ENCODE data around the gene ETV6.

Gene ETV6

GRCh38 chr12:11801643-11802042 lies 152.2 kb downstream of the ETV6 start:
- no peak for DNase-seq (ENCODE audit: low read depth)

GRCh38 chr12:11804130-11804529 lies 154.7 kb downstream of the ETV6 start:
- no peak for DNase-seq (ENCODE audit: low read depth)

GRCh38 chr12:11805043-11805442 lies 155.6 kb downstream of the ETV6 start:
- no peak for DNase-seq (ENCODE audit: low read depth)

GRCh38 chr12:11805680-11806079 lies 156.2 kb downstream of the ETV6 start:
- DNase-seq (ENCODE audit: low read depth) = no peak

- DNase-seq (ENCODE audit: low read depth) = no peak
Measured at GRCh38 chr12:11807458-11807857, 158.0 kb downstream of the ETV6 start.

GRCh38 chr12:11808931-11809330 lies 159.5 kb downstream of the ETV6 start:
- no peak for DNase-seq (ENCODE audit: low read depth)

GRCh38 chr12:11810206-11810545 lies 160.7 kb downstream of the ETV6 start:
- DNase-seq (ENCODE audit: low read depth) = no peak

- no peak for DNase-seq (ENCODE audit: low read depth)
Measured at GRCh38 chr12:11811008-11811407, 161.5 kb downstream of the ETV6 start.

GRCh38 chr12:11812241-11812585 lies 162.7 kb downstream of the ETV6 start:
- DNase-seq (ENCODE audit: low read depth) = no peak

GRCh38 chr12:11812586-11813437 lies 163.3 kb downstream of the ETV6 start:
- no peak for DNase-seq (ENCODE audit: low read depth)

- DNase-seq (ENCODE audit: low read depth) = no peak
Measured at GRCh38 chr12:11813438-11813813, 164.0 kb downstream of the ETV6 start.

- DNase-seq (ENCODE audit: low read depth) = no peak
Measured at GRCh38 chr12:11814374-11814773, 164.9 kb downstream of the ETV6 start.

GRCh38 chr12:11815397-11815796 lies 165.9 kb downstream of the ETV6 start:
- no peak for DNase-seq (ENCODE audit: low read depth)

GRCh38 chr12:11819643-11820042 lies 170.2 kb downstream of the ETV6 start:
- DNase-seq (ENCODE audit: low read depth) = no peak

GRCh38 chr12:11820476-11820875 lies 171.0 kb downstream of the ETV6 start:
- DNase-seq (ENCODE audit: low read depth) = no peak

- DNase-seq (ENCODE audit: low read depth) = no peak
Measured at GRCh38 chr12:11821386-11822080, 172.1 kb downstream of the ETV6 start.

GRCh38 chr12:11822081-11822834 lies 172.8 kb downstream of the ETV6 start:
- DNase-seq (ENCODE audit: low read depth) = peak; percentile 57

GRCh38 chr12:11823043-11823442 lies 173.6 kb downstream of the ETV6 start:
- DNase-seq (ENCODE audit: low read depth) = peak; percentile 73

GRCh38 chr12:11823593-11823992 lies 174.1 kb downstream of the ETV6 start:
- DNase-seq (ENCODE audit: low read depth) = no peak

- DNase-seq (ENCODE audit: low read depth) = no peak
Measured at GRCh38 chr12:11824069-11824468, 174.6 kb downstream of the ETV6 start.

- no peak for DNase-seq (ENCODE audit: low read depth)
Measured at GRCh38 chr12:11824736-11825135, 175.3 kb downstream of the ETV6 start.

- no peak for DNase-seq (ENCODE audit: low read depth)
Measured at GRCh38 chr12:11825278-11825677, 175.8 kb downstream of the ETV6 start.

- DNase-seq (ENCODE audit: low read depth) = no peak
Measured at GRCh38 chr12:11826574-11826973, 177.1 kb downstream of the ETV6 start.
